ENCODE measurements around the gene NOP53. TPM values are rescaled to one million over a fixed set of nuclear protein-coding genes. Genes with fewer than 3 reads are reported as not detected.
A peak's percentile ranks its signal among the peaks of the same experiment; 100 is the strongest.
"Not testable (repeated sequence)": the region's sequence is repeated elsewhere in the genome, so short reads cannot be mapped to it uniquely, and the experiment has no call there.

Gene NOP53
- total RNA-seq, 1 donor from 2014 or later = 282 TPM

DNA sequence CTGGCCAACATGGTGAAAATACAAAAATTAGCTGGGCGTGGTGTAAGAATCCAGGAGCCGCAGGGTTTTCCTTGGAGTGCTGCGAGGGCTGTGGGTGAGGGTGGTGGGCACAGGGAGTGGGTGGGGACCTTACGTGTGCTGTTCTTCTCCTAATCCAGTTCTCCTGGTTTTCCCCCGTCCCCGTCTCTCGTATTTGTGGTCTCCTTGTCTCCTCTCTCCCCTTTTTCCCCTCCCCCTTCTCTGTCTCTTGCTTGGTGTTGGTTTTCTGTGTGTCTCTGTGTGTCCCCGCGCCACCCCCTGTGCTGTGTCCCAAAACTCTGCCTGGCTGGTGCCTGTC lies 34.8 kb downstream of the NOP53 start:
- TF ChIP-seq, protein P1, sequence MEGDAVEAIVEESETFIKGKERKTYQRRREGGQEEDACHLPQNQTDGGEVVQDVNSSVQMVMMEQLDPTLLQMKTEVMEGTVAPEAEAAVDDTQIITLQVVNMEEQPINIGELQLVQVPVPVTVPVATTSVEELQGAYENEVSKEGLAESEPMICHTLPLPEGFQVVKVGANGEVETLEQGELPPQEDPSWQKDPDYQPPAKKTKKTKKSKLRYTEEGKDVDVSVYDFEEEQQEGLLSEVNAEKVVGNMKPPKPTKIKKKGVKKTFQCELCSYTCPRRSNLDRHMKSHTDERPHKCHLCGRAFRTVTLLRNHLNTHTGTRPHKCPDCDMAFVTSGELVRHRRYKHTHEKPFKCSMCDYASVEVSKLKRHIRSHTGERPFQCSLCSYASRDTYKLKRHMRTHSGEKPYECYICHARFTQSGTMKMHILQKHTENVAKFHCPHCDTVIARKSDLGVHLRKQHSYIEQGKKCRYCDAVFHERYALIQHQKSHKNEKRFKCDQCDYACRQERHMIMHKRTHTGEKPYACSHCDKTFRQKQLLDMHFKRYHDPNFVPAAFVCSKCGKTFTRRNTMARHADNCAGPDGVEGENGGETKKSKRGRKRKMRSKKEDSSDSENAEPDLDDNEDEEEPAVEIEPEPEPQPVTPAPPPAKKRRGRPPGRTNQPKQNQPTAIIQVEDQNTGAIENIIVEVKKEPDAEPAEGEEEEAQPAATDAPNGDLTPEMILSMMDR (IDR thresholded peaks at IDR 0.05) = no peak
- peaks cover 46% of the 10 kb centered on the region for H3K4me1 ChIP-seq
- DNase-seq (no peak), ATAC-seq (no peak)
- peaks cover 44% of the 10 kb centered on the region for H3K36me3 ChIP-seq
- H3K4me3 ChIP-seq = peak overlapping the region; percentile 80
- no peaks in the 10 kb centered on the region for H3K27me3 ChIP-seq (ENCODE audit: low read depth)
- H3K9me3 ChIP-seq = no peaks in the 10 kb centered on the region
- peak overlapping the region; percentile 98 for H3K27ac ChIP-seq
- intact Hi-C loops (cut with DNase I) = no loop called here

DNA sequence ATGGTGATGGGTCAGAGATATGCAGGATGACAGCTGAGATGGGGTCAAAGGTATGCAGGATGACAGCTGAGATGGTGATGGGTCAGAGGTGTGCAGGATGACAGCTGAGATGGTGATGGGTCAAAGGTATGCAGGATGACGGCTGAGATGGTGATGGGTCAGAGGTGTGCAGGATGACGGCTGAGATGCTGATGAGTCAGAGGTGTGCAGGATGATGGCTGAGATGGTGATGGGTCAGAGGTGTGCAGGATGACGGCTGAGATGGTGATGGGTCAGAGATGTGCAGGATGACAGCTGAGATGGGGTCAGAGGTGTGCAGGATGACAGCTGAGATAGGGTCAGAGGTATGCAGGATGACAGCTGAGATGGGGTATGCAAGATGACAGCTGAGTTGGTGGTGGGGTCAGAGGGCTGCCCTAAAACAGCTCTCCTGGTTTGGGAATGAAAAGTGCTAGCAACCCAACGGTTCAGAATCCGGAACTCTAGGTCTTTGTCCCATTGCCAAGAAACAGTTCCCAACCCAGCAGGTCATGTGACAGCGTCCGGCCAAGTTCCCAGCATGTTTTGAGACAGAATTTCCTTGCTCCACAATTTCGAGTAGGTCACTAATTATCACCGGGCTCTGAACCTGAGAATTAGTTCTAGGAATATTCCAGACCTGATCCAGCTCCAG lies 36.4 kb downstream of the NOP53 start:
- ATAC-seq (no peak), DNase-seq (no peak)
- H3K27ac ChIP-seq = no peak overlapping the region
- H3K9me3 ChIP-seq = no peaks in the 10 kb centered on the region
- no peak overlapping the region for H3K4me3 ChIP-seq
- peaks cover 59% of the 10 kb centered on the region for H3K36me3 ChIP-seq
- TF ChIP-seq, protein P1 (IDR thresholded peaks at IDR 0.05) = no peak
- H3K4me1 ChIP-seq = peaks cover 46% of the 10 kb centered on the region
- intact Hi-C loops (cut with DNase I) = no loop called here
- H3K27me3 ChIP-seq (ENCODE audit: low read depth) = no peaks in the 10 kb centered on the region

DNA sequence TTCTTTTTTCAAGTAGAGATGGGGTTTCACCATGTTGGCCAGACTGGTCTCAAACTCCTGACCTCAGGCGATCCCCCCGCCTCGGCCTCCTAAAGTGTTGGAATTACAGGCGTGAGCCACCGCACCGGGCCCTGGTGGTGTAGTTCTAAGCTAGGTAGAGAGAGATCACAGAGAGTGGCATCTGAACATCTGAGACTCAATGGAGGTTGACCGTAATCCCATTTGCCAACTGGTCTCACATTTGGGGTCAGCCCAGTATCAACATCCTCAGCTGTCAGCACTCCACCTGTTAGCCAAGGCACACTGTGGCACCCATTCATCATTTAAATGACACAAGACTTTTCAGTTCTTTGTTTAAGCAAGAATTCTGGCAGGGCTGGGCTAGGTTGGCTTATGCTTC lies 41.2 kb downstream of the NOP53 start:
- TF ChIP-seq, protein P1 (IDR thresholded peaks at IDR 0.05) = no peak
- intact Hi-C loops (cut with DNase I) = no loop called here
- no peak overlapping the region for H3K4me3 ChIP-seq
- ATAC-seq = no peak
- H3K36me3 ChIP-seq = peaks cover 49% of the 10 kb centered on the region
- DNase-seq = no peak
- peaks cover 12% of the 10 kb centered on the region for H3K4me1 ChIP-seq
- no peaks in the 10 kb centered on the region for H3K9me3 ChIP-seq
- no peak overlapping the region for H3K27ac ChIP-seq
- no peaks in the 10 kb centered on the region for H3K27me3 ChIP-seq (ENCODE audit: low read depth)

DNA sequence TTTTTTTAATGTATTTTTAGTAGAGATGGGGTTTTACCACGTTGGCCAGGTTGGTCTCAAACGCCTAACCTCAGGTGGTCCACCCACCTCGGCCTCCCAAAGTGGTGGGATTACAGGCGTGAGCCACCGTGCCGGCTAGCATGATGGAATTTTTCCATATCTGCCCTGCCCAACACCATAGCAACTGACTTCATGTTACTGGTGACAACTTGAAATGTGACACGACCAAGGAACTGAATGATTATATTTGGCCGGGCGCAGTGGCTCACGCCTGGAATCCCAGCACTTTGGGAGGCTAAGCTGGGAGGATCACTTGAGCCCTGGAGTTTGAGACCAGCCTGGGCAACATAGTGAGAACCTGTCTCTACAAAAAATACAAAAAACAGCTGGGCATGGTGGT lies 42.0 kb downstream of the NOP53 start:
- H3K36me3 ChIP-seq = peaks cover 46% of the 10 kb centered on the region
- intact Hi-C loops (cut with DNase I); H3K27ac ChIP-seq; ATAC-seq; DNase-seq; H3K4me3 ChIP-seq; H3K27me3 ChIP-seq (ENCODE audit: low read depth); H3K9me3 ChIP-seq; H3K4me1 ChIP-seq: not testable (repeated sequence)

DNA sequence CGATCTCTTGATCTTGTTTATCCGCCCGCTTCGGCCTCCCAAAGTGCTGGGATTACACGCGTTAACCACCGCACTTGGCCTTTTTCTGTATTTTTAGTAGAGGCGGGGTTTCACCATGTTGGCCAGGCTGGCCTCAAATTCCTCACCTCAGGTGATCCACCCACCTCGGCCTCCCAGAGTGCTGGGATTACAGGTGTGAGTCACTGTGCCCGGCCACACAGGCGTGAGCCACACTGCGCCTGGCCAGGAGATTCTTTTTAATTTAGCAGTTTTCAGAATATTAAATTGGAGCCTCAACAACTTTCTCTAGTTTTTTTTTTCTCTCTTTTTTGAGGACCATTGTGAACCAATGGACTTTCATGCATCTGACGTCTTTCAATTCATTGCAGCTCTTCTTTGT lies 44.5 kb downstream of the NOP53 start:
- DNase-seq; H3K9me3 ChIP-seq; intact Hi-C loops (cut with DNase I); H3K4me1 ChIP-seq; ATAC-seq; H3K27me3 ChIP-seq (ENCODE audit: low read depth); H3K27ac ChIP-seq; H3K4me3 ChIP-seq: not testable (repeated sequence)
- peaks cover 21% of the 10 kb centered on the region for H3K36me3 ChIP-seq

DNA sequence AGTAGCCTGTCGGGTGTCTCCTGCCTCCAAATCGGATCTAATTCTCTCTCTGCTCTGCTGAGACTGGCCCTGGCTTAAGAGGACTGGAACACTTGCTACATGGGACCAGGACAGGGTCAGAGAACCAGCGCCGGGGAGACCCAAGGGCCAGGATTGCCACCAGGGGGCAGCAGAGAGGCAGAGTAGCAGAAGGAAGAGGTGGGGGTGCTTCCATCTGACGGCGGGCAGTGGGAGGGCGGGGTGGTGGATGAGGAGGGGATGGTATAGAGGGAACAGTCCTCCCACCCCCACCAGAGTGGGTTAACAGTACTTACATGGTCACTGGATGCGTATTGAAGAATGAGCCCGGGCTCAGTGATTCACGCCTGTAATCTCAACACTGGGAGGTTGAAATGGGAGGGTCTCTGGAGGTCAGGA lies 45.1 kb downstream of the NOP53 start:
- H3K27me3 ChIP-seq (ENCODE audit: low read depth) = no peaks in the 10 kb centered on the region
- TF ChIP-seq, protein P1 (IDR thresholded peaks at IDR 0.05) = peak; percentile 81
- no peak overlapping the region for H3K4me3 ChIP-seq
- intact Hi-C loops (cut with DNase I) = no loop called here
- ATAC-seq = peak; percentile 83 to 90
- peaks cover 4% of the 10 kb centered on the region for H3K9me3 ChIP-seq
- no peaks in the 10 kb centered on the region for H3K4me1 ChIP-seq
- no peak overlapping the region for H3K27ac ChIP-seq
- DNase-seq = peak; percentile 90
- peaks cover 15% of the 10 kb centered on the region for H3K36me3 ChIP-seq
